Measurements from ENCODE around the gene KRT12. TPM values are rescaled to one million over a fixed set of nuclear protein-coding genes. Genes with fewer than 3 reads are reported as not detected.

Gene KRT12
- total RNA-seq, result not detected in 2 replicates

- peaks cover 19% of the 10 kb centered on the region for H3K27me3 Mint-ChIP-seq (ENCODE audit: insufficient read depth)
Observed at GRCh38 chr17:40866838-40867237, at the start of gene KRT12. Gene KRT12 (minus strand): TSS chr17:40867223. CDS start chr17:40867186, 37 bp downstream.

GRCh38 chr17:40916366-40916765 lies 49.3 kb upstream of the KRT12 start:
- no peaks in the 10 kb centered on the region for H3K36me3 Mint-ChIP-seq (ENCODE audit: low read depth)
- no peak overlapping the region for H3K4me3 Mint-ChIP-seq
- no peak for DNase-seq (ENCODE audit: low spot score)
- no peaks in the 10 kb centered on the region for H3K9me3 Mint-ChIP-seq
- H3K27ac Mint-ChIP-seq, result no peak overlapping the region
- peaks cover 6% of the 10 kb centered on the region for H3K4me1 Mint-ChIP-seq (ENCODE audit: low read depth)
- H3K27me3 Mint-ChIP-seq (ENCODE audit: insufficient read depth), result peaks cover 8% of the 10 kb centered on the region
- intact Hi-C loops (cut with micrococcal nuclease), result no loop called here

More at GRCh38 chr17:40866838-40867237, at the start of gene KRT12:
- no peak for DNase-seq (ENCODE audit: low spot score)
- Mint-ChIP-seq H3K27ac (no peak within 1 kb of the TSS), H3K4me1 (ENCODE audit: low read depth) (no peaks in the 10 kb centered on the region), H3K4me3 (no peak within 1 kb of the TSS), H3K36me3 (ENCODE audit: low read depth) (no peaks in the 10 kb centered on the region), H3K9me3 (no peaks in the 10 kb centered on the region)
- intact Hi-C loops (cut with micrococcal nuclease), result no loop called here

- Mint-ChIP-seq H3K36me3 (ENCODE audit: low read depth) (no peaks in the 10 kb centered on the region), H3K27me3 (ENCODE audit: insufficient read depth) (peaks cover 5% of the 10 kb centered on the region), H3K4me1 (ENCODE audit: low read depth) (peaks cover 6% of the 10 kb centered on the region), H3K4me3 (no peak overlapping the region), H3K27ac (no peak overlapping the region), H3K9me3 (no peaks in the 10 kb centered on the region)
- no peak for DNase-seq (ENCODE audit: low spot score)
- intact Hi-C loops (cut with micrococcal nuclease), result no loop called here
Observed at GRCh38 chr17:40915721-40916256, 48.8 kb upstream of the KRT12 start.

- Mint-ChIP-seq H3K4me3 (no peak overlapping the region), H3K9me3 (no peaks in the 10 kb centered on the region), H3K27ac (no peak overlapping the region), H3K4me1 (ENCODE audit: low read depth) (peaks cover 6% of the 10 kb centered on the region), H3K27me3 (ENCODE audit: insufficient read depth) (peaks cover 5% of the 10 kb centered on the region), H3K36me3 (ENCODE audit: low read depth) (no peaks in the 10 kb centered on the region)
- DNase-seq (ENCODE audit: low spot score), result no peak
- intact Hi-C loops (cut with micrococcal nuclease), result no loop called here
Observed at GRCh38 chr17:40915199-40915661, 48.2 kb upstream of the KRT12 start.

GRCh38 chr17:40914075-40914855 lies 47.2 kb upstream of the KRT12 start:
- peaks cover 10% of the 10 kb centered on the region for H3K27me3 Mint-ChIP-seq (ENCODE audit: insufficient read depth)

GRCh38 chr17:40912486-40913210 lies 45.6 kb upstream of the KRT12 start:
- H3K36me3 Mint-ChIP-seq (ENCODE audit: low read depth), result no peaks in the 10 kb centered on the region
- H3K4me3 Mint-ChIP-seq, result no peak overlapping the region
- H3K27me3 Mint-ChIP-seq (ENCODE audit: insufficient read depth), result peaks cover 19% of the 10 kb centered on the region
- no peak for DNase-seq (ENCODE audit: low spot score)
- H3K4me1 Mint-ChIP-seq (ENCODE audit: low read depth), result peaks cover 6% of the 10 kb centered on the region
- intact Hi-C loops (cut with micrococcal nuclease), result no loop called here
- H3K27ac Mint-ChIP-seq, result no peak overlapping the region
- no peaks in the 10 kb centered on the region for H3K9me3 Mint-ChIP-seq

More at GRCh38 chr17:40914075-40914855, 47.2 kb upstream of the KRT12 start:
- Mint-ChIP-seq H3K36me3 (ENCODE audit: low read depth) (no peaks in the 10 kb centered on the region), H3K4me3 (no peak overlapping the region), H3K4me1 (ENCODE audit: low read depth) (peaks cover 6% of the 10 kb centered on the region), H3K27ac (no peak overlapping the region), H3K9me3 (no peaks in the 10 kb centered on the region)
- DNase-seq (ENCODE audit: low spot score), result no peak
- intact Hi-C loops (cut with micrococcal nuclease), result no loop called here

- H3K4me3 Mint-ChIP-seq, result no peak overlapping the region
- no peak overlapping the region for H3K27ac Mint-ChIP-seq
- H3K27me3 Mint-ChIP-seq (ENCODE audit: insufficient read depth), result peaks cover 26% of the 10 kb centered on the region
- intact Hi-C loops (cut with micrococcal nuclease), result no loop called here
- no peaks in the 10 kb centered on the region for H3K36me3 Mint-ChIP-seq (ENCODE audit: low read depth)
- no peaks in the 10 kb centered on the region for H3K9me3 Mint-ChIP-seq
- H3K4me1 Mint-ChIP-seq (ENCODE audit: low read depth), result peaks cover 5% of the 10 kb centered on the region
- DNase-seq (ENCODE audit: low spot score), result no peak
Observed at GRCh38 chr17:40910441-40910841, 43.4 kb upstream of the KRT12 start.

- no peaks in the 10 kb centered on the region for H3K4me1 Mint-ChIP-seq (ENCODE audit: low read depth)
- H3K9me3 Mint-ChIP-seq, result no peaks in the 10 kb centered on the region
- H3K4me3 Mint-ChIP-seq, result no peak overlapping the region
- no peak overlapping the region for H3K27ac Mint-ChIP-seq
- H3K27me3 Mint-ChIP-seq (ENCODE audit: insufficient read depth), result peaks cover 26% of the 10 kb centered on the region
- no peaks in the 10 kb centered on the region for H3K36me3 Mint-ChIP-seq (ENCODE audit: low read depth)
- intact Hi-C loops (cut with micrococcal nuclease), result loop anchor here (1.0 to 10.0 kb wide), 7 partner anchors 105 to 753 kb away; partner anchors contain the start of gene KRTAP16-1
- no peak for DNase-seq (ENCODE audit: low spot score)
Observed at GRCh38 chr17:40909755-40910154, 42.7 kb upstream of the KRT12 start.

GRCh38 chr17:40909351-40909750 lies 42.3 kb upstream of the KRT12 start:
- H3K27me3 Mint-ChIP-seq (ENCODE audit: insufficient read depth), result peaks cover 26% of the 10 kb centered on the region
- no peaks in the 10 kb centered on the region for H3K36me3 Mint-ChIP-seq (ENCODE audit: low read depth)
- intact Hi-C loops (cut with micrococcal nuclease), result loop anchor here (1.0 to 10.0 kb wide), 7 partner anchors 105 to 753 kb away; partner anchors contain the start of gene KRTAP16-1
- DNase-seq (ENCODE audit: low spot score), result peak; percentile 29
- H3K4me1 Mint-ChIP-seq (ENCODE audit: low read depth), result no peaks in the 10 kb centered on the region
- H3K9me3 Mint-ChIP-seq, result no peaks in the 10 kb centered on the region
- H3K4me3 Mint-ChIP-seq, result no peak overlapping the region
- H3K27ac Mint-ChIP-seq, result no peak overlapping the region

GRCh38 chr17:40906613-40907012 lies 39.6 kb upstream of the KRT12 start:
- no peaks in the 10 kb centered on the region for H3K36me3 Mint-ChIP-seq (ENCODE audit: low read depth)
- H3K27me3 Mint-ChIP-seq (ENCODE audit: insufficient read depth), result peaks cover 21% of the 10 kb centered on the region
- no peak for DNase-seq (ENCODE audit: low spot score)
- intact Hi-C loops (cut with micrococcal nuclease), result loop anchor here (5.0 to 10.0 kb wide), 3 partner anchors 102 to 416 kb away; partner anchors contain the start of gene KRTAP16-1
- no peak overlapping the region for H3K27ac Mint-ChIP-seq
- H3K4me3 Mint-ChIP-seq, result no peak overlapping the region
- no peaks in the 10 kb centered on the region for H3K9me3 Mint-ChIP-seq
- H3K4me1 Mint-ChIP-seq (ENCODE audit: low read depth), result peaks cover 7% of the 10 kb centered on the region

- Mint-ChIP-seq H3K9me3 (no peaks in the 10 kb centered on the region), H3K27ac (no peak overlapping the region), H3K4me3 (no peak overlapping the region), H3K27me3 (ENCODE audit: insufficient read depth) (peaks cover 23% of the 10 kb centered on the region), H3K4me1 (ENCODE audit: low read depth) (peaks cover 7% of the 10 kb centered on the region), H3K36me3 (ENCODE audit: low read depth) (no peaks in the 10 kb centered on the region)
- no peak for DNase-seq (ENCODE audit: low spot score)
- intact Hi-C loops (cut with micrococcal nuclease), result loop anchor here (5.0 to 10.0 kb wide), 3 partner anchors 101 to 417 kb away; partner anchors contain the start of gene KRTAP16-1
Observed at GRCh38 chr17:40905370-40905769, 38.3 kb upstream of the KRT12 start.

GRCh38 chr17:40903129-40903847 lies 36.3 kb upstream of the KRT12 start:
- DNase-seq (ENCODE audit: low spot score), result no peak
- Mint-ChIP-seq H3K4me3 (no peak overlapping the region), H3K36me3 (ENCODE audit: low read depth) (no peaks in the 10 kb centered on the region), H3K27ac (no peak overlapping the region), H3K4me1 (ENCODE audit: low read depth) (peaks cover 7% of the 10 kb centered on the region), H3K9me3 (no peaks in the 10 kb centered on the region), H3K27me3 (ENCODE audit: insufficient read depth) (peaks cover 17% of the 10 kb centered on the region)
- intact Hi-C loops (cut with micrococcal nuclease), result loop anchor here (10.0 kb wide), 1 partner anchor 98 kb away; no protein-coding TSS in a partner anchor
